Dedifferentiated amniotic fluid mesenchymal stem cell (primary cell): ENCODE measurements around the gene TERB1.

Experiments used
- DNase-seq: peaks from one replicate; pipeline ENCODE4 v3.0.0-alpha.2; 2016; ENCODE audit errors: extremely low spot score

TERB1 gene

DNA sequence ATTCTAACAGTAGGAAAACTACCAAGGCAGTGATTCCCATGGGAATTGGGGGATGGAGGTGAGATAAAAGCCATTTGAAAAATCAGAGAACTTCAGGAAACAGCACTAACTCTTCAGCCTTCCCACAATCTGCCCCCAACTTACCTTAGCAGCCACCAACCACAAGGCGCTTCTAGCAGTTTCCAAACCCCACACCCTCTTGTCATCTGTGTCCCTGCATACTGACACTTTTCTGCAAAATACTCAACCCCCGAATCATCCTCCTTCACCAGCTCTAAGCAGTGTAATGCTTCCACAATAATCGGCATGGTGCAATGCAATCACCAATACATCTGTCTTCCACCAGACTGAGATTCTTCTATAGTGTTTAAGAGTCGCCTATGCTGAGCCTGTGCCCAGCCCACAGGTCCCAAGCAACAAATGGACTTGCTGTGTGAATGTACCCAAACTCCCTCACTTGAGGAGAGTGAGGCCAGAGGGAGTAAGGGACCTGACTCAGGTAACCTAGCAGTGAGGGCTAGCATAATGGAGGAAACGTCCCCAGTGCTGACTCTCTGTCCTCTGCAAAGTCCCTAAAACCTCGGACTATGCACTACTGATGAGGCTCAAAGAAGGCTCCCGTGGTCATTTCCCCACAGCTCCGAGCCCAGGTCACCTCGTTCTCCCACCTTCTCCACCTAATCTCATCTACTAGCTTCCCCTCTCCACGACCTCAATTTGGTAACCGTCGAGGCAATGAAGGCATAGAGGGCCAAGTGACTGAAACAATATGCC, 50.9 kb downstream of the TERB1 start:
- DNase-seq = no peak

DNA sequence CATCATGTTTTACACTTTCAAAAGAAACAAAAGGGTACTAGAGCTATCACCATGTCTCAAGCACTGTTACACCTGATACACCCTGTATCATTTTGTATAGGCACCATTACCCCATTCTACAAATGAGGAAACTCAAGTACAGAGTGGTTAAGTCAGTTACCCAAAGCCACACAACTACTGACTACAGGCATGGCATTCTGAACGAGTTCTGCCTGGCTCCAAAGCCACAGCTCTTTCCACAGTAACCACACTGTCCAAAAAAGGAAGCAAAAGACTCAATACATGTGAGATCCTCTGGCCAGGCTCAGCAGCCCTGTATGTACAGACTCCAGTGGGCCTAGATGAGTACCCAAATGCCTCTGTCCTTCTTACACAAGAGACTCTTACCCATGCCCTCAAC, 54.7 kb downstream of the TERB1 start:
- no peak for DNase-seq

GRCh38 chr16:66746048-66746447, 55.3 kb downstream of the TERB1 start:
- DNase-seq = no peak

GRCh38 chr16:66741950-66742808, 59.2 kb downstream of the TERB1 start:
- no peak for DNase-seq

- peak; percentile 95 for DNase-seq
These were observed 60.0 kb downstream of the TERB1 start for GRCh38 chr16:66741169-66741900.

GRCh38 chr16:66740533-66740932, 60.9 kb downstream of the TERB1 start:
- no peak for DNase-seq

DNA sequence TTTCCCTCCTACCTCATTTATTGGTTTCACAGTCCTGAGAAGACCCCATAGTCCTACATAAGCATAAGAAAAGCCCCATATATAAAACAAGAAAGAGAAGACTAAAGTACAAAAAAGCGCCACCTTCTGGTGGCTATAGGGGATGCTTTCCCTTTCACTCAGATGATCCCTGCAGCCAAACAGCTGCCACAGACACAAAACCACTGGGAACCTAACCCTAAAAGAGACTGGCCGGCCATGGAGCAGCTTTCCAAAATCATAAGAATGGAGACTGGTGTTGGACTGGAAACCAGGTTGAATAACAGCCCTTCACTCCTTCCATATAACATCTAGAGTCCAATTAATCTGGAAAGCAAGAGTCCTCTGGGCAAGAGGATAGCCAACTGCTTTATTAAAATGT, 61.4 kb downstream of the TERB1 start:
- DNase-seq = no peak

DNA sequence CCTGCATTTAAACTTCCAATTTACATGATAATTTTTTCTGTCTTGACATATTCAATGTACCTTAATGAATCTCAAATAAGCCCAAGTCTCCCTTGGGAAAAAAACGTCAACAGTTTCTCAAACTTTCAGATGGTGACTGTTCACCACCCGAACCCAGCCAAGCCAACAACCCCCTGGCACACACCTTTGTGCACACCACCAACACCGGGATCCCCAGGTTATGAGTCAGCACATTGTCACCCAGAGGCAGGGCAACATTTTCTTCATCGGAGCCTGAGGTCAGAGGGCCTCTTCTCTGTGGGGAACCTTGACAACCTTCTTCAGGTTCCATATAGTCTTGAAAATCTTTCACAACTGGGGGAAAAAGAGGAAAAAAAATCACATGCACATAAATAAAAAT, 65.5 kb downstream of the TERB1 start:
- DNase-seq = no peak

GRCh38 chr16:66731101-66731500, 70.3 kb downstream of the TERB1 start:
- DNase-seq = no peak

- no peak for DNase-seq
These were observed 72.6 kb downstream of the TERB1 start for GRCh38 chr16:66728804-66729203.

DNA sequence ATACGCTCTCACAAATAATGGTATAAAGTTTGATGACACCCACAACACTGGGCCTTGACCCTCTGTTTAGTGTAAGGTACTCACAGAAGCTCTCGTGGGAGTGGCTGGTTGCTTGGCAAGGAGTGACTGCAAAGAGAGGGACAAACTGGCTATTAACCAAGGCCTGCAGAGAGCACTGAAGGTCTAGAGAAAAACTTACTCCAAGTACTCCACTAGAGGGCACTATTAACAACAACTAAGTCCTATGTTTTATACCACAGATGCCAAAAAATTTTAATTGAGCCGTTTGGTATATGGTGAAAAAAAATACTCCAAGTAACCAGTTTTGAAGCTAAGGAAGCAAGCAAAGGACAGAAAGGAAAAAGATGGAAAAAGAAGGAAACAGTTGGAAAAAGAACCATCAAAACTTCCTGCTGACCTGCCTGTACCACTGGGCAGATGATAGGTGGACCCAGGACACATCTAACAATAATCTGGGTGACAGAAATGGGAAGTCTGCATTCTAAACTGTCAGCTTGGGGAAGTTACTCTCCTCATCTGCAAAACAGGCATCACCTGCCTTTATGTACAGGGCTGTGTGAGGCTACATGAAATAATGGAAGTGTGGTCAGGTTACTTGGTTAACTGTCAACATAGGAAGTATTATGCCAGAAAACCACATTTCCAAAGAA, 73.1 kb downstream of the TERB1 start:
- peak; percentile 85 for DNase-seq

- DNase-seq = peak; percentile 34
These were observed 80.6 kb downstream of the TERB1 start for GRCh38 chr16:66720766-66721165.

- no peak for DNase-seq
These were observed 82.1 kb downstream of the TERB1 start for GRCh38 chr16:66719246-66719645.

GRCh38 chr16:66717776-66718175, 83.6 kb downstream of the TERB1 start:
- no peak for DNase-seq

- no peak for DNase-seq
These were observed 84.2 kb downstream of the TERB1 start for GRCh38 chr16:66717112-66717675.

GRCh38 chr16:66714654-66715307, 86.6 kb downstream of the TERB1 start:
- no peak for DNase-seq

DNA sequence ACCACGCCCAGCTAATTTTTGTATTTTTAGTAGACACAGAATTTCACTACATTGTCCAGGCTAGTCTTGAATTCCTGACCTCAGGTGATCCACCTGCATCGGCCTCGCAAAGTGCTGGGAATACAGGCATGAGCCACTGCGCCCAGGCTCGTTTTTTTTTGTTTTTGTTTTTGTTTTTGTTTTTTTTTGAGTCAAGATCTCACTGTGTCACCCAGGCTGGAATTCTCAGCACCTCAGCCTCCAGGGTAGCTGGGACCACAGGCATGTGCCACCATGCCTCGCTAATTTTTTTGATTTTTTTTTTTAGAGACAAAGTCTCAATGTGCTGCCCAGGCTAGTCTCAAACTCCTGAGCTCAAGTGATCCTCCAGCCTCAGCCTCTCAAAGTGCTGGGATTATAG, 87.3 kb downstream of the TERB1 start:
- DNase-seq = no peak

DNA sequence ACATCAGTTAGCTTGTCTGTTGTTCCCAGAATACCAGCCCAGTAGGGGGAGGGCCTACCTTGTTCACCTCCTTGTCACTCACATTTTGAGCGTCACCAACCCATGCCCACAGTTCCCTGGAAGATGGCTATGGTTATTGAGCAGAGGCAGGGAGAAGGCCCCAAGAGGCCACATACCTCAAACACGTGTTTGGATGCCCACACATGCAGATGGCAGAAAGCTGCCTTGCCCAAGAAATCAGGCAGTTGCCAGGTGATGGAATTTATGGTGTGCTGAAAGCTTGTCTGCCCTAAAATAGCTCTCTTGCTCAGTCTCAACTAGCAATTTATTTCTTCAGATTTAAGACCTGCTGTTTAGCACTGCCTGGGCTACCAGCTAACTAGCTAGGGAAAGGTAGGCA, 88.3 kb downstream of the TERB1 start:
- DNase-seq = no peak

GRCh38 chr16:66712512-66712911, 88.9 kb downstream of the TERB1 start:
- no peak for DNase-seq

- DNase-seq = no peak
These were observed 89.8 kb downstream of the TERB1 start for GRCh38 chr16:66711581-66711980.

DNA sequence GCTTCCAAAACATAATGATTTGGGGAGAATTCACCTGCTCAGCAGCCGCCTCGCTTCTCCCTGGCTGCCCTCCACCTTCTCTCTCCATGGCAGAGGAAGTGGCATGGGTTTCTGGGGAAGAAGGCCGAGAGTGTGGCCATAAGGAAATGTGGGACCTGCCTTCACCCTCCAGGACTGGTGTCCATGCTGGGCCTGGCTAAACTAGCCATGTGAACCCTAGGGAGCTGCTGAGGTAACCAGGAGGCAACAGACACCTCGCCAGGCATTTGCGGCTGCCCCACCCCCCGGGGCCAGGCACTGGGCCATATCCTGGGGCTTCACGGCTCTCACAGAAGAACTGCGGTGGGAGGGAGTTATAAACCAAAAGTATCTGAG, 94.9 kb downstream of the TERB1 start:
- DNase-seq = no peak
